NCI-H226 (cell line): ENCODE measurements around the gene IZUMO2.

ENCODE experiments used
- DNase-seq: peaks from one replicate; pipeline ENCODE4 v3.0.0-alpha.2; 2015

IZUMO2 gene

GRCh38 chr19:50162988-50163387, at the start of gene IZUMO2:
IZUMO2 (minus strand) TSS chr19:50163281; CDS start chr19:50163194, 87 bp downstream.
- no peak for DNase-seq

DNA sequence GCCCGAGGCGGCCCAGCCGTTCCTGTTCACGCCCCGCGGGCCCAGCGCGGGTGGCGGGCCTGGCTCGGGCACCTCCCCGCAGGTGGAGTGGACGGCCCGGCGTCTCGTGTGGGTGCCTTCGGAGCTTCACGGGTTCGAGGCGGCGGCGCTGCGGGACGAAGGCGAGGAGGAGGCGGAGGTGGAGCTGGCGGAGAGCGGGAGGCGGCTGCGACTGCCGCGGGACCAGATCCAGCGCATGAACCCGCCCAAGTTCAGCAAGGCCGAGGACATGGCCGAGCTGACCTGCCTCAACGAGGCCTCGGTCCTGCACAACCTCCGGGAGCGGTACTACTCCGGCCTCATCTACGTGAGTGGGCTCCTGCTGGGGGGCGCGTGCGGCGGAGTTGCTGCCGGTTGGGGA, 47.3 kb upstream of the IZUMO2 start:
- DNase-seq: no peak

- DNase-seq: no peak
Observed at GRCh38 chr19:50209131-50209530, 46.0 kb upstream of the IZUMO2 start.

DNA sequence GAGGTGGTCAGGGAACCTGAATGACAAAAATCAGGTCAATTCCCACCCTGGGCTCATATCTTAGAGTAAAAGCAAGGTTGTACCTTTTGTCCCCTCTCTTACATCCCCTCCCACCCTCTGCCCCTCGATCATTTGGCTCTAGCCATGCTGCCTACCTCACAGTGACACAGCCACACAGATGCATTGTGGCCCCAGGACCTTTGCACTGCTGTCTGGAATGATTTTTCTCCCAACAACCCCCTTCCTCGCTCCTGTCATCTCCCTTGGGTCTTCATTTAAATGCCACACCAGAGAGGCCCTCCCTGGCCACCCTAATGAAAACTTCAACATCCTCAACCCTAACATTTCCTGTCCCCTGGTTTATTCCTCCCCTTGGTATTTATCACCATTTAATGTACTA, 44.6 kb upstream of the IZUMO2 start:
- DNase-seq: no peak

GRCh38 chr19:50206191-50206590, 43.1 kb upstream of the IZUMO2 start:
- no peak for DNase-seq

GRCh38 chr19:50205681-50206138, 42.6 kb upstream of the IZUMO2 start:
- no peak for DNase-seq

DNA sequence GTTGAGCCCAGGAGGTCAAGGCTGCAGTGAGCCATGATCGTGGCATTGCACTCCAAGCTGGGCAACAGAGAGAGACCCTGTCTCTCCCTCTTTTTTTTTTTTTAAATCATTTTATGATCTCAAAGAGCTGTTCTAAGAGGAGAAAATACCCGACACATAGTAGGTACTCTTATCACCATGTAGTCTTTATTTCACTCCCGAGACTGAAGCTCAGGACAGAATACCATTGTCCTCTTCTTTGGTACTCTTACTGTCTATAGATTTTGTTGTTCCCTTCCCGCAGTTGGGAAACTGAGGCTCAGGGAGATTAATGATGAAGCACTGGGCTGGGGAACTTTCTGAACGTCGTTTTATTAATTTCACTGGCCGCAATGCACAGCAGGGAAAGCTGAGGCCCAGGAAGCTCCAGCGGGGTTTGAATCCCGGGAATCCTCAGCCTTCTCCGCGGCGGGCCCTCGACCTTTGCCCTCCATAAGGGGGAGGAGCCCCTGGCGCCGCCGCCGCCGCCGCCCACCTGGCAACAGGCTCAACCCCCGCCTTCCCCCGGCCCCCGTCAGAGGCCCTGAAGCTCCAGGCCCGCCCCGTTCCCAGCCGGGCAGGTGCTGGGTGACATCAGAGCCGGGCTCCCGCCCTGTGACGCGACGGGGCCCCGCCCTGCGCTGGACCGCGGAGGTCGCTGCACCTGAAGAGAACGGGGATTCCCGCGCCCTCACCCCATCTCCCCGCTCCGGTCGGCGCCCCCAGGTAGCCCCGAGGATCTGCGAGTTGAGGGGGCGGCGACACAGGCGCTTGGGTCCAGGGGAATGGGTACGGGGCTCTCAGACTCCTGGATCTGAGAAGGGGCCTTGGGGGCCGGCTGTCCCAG, 42.0 kb upstream of the IZUMO2 start:
- no peak for DNase-seq

DNA sequence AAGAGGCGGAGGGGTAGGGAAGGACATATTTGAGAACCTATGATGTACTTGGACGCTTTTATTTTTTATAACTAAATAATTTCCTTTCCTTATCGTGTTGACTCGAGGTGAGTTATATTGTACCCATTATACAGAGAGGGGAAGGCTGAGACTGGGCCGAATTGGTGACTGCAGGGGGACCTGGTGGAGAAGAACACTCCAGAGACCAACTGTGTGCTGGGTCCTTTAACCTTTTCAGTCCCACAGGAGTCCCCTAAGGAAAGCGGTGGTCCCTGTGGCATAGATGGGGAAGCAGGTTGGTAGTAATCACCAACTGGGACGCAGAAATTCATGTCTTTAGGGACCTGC, 41.0 kb upstream of the IZUMO2 start:
- no peak for DNase-seq

DNA sequence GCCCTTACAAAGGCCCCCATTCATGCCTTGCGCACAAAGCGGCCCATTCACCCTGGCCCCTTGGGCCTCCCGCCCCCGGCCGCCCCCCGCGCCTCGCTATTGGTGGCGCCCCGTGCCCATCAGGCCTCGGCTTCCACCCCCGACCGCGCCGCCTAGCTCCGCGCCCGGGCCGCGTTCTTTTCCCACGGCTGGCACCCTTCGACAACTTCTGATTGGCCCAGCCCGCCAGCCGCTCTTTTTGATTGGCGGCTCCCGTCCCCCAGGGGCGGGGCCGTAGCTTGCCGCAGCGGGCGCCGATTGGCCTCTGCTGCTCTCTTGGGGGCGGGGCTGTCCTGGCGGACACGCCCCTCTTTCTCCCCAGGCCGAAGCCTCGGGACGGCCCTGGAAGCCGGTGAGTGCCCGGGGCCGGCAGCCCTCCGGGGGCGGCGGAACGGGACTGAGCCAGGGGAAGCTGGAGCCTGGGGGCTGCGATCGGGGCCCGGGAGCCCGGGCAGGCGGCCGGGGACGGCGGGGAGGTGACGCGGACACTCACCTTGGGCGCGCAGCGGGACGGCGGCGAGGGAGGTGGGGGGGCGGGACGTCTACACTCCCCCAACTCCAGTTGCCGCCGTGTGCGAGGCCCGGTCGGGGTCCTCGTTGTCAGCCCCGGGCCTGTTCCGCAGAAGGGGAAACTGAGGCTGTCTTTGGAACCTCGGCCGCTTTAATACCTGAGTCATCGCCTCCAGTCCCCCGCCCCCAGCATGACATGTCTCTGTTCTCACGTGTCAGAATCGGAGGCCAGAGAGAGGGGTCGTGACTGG, 40.4 kb upstream of the IZUMO2 start, which contains the start of gene MYH14:
Gene MYH14 (plus strand): TSS at position 342 of the 800 bp plus-strand sequence. CDS start 6,744 bp downstream, outside the sequence.
- no peak for DNase-seq

DNA sequence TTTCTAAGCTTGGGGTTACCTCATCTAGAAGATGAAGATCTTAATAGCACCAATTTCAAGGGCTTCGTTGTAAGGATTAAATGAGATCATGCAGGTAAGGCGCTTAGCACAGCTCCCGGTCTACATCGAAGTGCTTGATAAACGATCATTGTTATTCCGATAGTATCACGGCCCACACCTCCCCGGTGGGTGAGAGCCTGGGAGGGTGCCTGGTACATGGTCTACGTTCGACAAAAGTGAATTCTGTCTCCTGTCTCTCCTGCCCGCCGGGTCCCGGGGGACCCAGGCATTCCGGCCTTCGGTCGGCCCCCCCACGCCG, 39.8 kb upstream of the IZUMO2 start:
- DNase-seq: no peak

DNA sequence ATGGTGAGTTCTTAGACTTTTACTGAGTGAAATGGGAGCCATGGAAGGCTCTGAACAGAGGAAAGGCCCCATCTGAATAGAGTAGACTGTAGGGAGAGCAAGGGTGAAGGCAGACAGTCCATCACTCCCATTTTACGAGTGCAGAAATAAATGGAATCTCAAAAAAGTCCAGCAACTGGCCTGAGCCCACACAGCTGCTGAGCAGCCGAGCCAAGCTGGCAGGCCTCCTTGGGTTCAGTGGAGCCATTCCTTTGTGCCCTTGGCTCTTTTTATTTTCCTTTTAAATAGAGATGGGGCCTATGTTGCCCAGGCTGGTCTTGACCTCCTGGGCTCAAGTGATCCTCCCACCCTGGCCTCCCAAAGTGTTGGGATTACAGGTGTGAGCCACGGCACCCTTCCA, 39.3 kb upstream of the IZUMO2 start:
- no peak for DNase-seq

DNA sequence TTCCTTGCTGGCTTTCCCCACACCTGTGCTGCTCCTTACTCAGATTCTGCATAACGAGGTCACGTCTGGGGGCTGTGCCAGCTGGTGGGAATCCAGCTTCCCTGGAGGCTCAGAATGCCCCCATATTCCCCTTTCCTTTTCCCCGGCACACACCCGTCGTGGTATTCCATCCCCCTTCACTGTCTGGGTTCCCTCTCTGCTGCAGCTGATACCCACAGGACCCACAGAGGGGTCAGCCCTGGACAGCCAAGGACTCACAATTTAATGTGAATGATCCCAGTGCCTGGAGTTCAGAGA, 36.1 kb upstream of the IZUMO2 start:
- DNase-seq: no peak

DNA sequence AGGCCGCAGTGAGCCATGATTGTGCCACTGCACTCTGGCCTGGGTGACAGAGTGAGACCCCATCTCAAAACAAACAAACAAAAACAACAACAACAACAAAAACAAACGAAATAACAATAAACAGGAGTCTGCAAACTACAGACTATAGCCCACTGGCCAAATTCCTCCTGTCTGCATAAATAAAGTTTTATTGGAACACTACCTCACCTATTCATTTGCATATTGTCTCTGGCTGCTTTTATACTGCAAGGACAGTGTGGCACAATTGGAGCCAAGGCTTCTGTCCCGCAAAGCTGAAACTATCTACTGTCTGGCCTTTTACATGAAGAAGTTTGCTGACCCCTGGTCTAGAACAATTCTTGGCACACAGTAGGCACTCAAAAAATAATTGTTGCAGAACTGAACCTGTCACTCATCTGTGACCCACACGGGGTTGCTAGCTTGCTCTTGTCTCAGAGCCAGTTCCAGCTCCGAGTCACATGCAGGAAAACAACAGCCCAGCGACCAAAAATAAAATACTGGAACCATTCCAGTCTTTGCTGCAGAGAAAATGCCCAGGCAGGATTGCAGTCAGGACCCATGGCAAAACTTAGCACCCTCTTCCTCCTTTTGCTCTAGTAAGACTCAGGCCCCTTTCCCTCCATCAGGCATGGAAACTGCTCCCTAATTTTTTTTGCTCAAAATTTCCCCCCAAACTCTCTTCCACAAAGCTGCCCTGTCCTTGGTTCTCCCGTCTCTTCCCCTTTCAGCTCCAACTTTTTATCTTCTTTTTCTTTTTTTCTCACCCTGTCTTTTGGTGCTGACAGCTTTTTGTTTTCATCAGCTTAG, 35.6 kb upstream of the IZUMO2 start:
- no peak for DNase-seq

- DNase-seq: no peak
Observed at GRCh38 chr19:50197348-50197747, 34.3 kb upstream of the IZUMO2 start.

- no peak for DNase-seq
Observed at GRCh38 chr19:50196322-50196932, 33.3 kb upstream of the IZUMO2 start.

DNA sequence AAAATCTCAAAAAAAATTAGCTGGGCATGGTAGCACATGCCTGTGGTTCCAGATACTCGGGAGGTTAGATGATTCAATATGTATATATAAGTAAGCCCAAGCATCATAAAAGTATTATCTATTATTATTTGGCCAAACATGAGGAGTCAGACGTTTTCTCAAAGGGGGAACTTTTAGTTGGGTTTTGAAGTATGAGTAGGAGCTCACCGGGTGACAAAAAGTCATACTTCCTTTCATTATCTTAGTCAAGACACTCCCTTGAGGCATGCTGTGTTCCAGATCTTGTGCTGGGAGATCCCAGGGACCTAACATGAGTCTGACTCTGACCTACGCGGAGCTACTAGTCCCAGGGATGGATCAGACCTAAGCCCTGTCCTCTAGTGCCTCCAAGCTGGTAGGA, 32.1 kb upstream of the IZUMO2 start:
- DNase-seq: no peak

- DNase-seq: no peak
Observed at GRCh38 chr19:50192463-50193211, 29.6 kb upstream of the IZUMO2 start.

DNA sequence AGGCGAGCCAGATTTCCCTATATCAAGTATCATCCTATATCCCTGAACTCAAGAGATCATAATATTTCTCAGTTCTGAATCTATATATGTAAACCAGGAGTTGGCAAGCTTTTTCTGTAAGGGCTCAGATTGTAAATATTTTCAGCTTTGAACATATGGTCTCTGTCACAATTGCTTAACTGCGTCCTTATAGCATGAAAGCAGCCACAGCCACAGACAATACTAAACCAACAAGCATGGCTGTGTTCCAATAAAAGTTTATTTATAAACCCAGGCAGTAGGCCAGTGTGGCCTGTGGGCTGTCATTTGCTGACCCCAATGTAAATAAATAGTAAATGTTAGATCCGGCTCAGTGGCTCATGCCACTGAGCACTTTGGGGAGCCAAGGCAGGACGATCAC, 28.1 kb upstream of the IZUMO2 start:
- DNase-seq: no peak

- no peak for DNase-seq
Observed at GRCh38 chr19:50190439-50190891, 27.4 kb upstream of the IZUMO2 start.

DNA sequence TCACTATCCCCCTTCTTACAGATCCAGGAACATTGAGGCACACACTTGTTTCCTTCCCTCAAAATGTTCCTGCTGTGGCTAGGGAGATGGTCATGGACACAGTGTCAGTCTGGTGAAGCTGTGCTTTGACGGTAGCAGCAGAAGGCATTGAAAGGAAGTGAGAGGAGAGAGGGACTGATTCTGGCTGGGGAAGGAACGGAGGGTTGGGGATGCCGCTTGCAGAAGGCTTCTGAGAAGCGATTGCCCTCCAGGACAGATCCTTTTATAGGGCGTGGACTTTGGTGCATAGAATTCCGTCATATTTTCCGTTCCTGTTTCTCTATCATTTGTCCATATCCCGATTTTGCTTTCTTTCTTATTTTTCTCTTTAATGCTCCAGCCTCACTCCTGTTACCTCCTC, 26.2 kb upstream of the IZUMO2 start:
- no peak for DNase-seq

- no peak for DNase-seq
Observed at GRCh38 chr19:50187937-50188336, 24.9 kb upstream of the IZUMO2 start.

DNA sequence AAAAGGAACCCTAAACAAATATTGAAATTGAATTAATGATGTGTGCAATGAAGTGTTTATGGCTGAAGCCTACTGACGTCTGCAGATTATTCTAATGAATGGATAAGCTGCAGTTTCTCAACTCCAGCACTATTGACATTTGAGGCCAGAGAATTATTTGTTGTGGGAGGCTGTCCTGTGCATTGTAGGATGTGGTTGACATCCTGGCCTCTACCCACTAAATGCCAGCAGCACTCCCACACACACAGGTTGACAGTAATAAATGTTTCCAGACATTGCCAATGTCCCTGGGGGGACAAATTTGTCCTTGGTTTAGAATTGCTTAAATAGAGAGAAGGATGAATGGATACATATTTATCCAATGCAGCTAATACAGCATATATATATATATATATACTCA, 21.1 kb upstream of the IZUMO2 start:
- DNase-seq: no peak
